Muscle of arm (tissue), 12 donors: ENCODE measurements around the gene TSPAN16. TPM values are rescaled to one million over a fixed set of nuclear protein-coding genes. Genes with fewer than 3 reads are reported as not detected.

Experiments
- DNase-seq: peaks from one replicate; pipeline ENCODE4 v3.0.0-alpha.2; 2013
- polyA plus RNA-seq, 12 donors: library from polyadenylated mRNA; unstranded; fragments of 120-200 nt; gene quantifications; one replicate each; pipeline ENCODE4 v1.2.1, GENCODE V29; 2013; ENCODE audit not compliant: insufficient read length in 12 of 12

Gene TSPAN16
- polyA plus RNA-seq, 12 donors = not detected

GRCh38 chr19:11267316-11268085 is 28.5 kb upstream of the TSPAN16 start:
- no peak for DNase-seq

GRCh38 chr19:11268783-11269267 is 27.1 kb upstream of the TSPAN16 start:
- peak; percentile 59 for DNase-seq

GRCh38 chr19:11269408-11269807 is 26.6 kb upstream of the TSPAN16 start:
- no peak for DNase-seq

- no peak for DNase-seq
Observed at GRCh38 chr19:11273296-11273695, 22.7 kb upstream of the TSPAN16 start.

GRCh38 chr19:11273989-11274388 is 22.0 kb upstream of the TSPAN16 start:
- DNase-seq = no peak

GRCh38 chr19:11274533-11275086 is 21.4 kb upstream of the TSPAN16 start:
- no peak for DNase-seq

- DNase-seq = no peak
Observed at GRCh38 chr19:11278670-11279069, 17.3 kb upstream of the TSPAN16 start.

- DNase-seq = no peak
Observed at GRCh38 chr19:11279505-11280236, 16.3 kb upstream of the TSPAN16 start.

- no peak for DNase-seq
Observed at GRCh38 chr19:11281356-11282049, 14.5 kb upstream of the TSPAN16 start.

GRCh38 chr19:11284515-11284914 is 11.4 kb upstream of the TSPAN16 start:
- DNase-seq = no peak

GRCh38 chr19:11286312-11286974 is 9.5 kb upstream of the TSPAN16 start:
- no peak for DNase-seq

GRCh38 chr19:11288349-11288748 is 7.6 kb upstream of the TSPAN16 start:
- DNase-seq = no peak

GRCh38 chr19:11290256-11290655 is 5.7 kb upstream of the TSPAN16 start:
- no peak for DNase-seq

- DNase-seq = no peak
Observed at GRCh38 chr19:11291415-11291814, 4.5 kb upstream of the TSPAN16 start.

GRCh38 chr19:11291991-11292390 is 4.0 kb upstream of the TSPAN16 start:
- DNase-seq = no peak

- DNase-seq = peak; percentile 94
Observed at GRCh38 chr19:11293433-11294389, 2.2 kb upstream of the TSPAN16 start.

- no peak for DNase-seq
Observed at GRCh38 chr19:11295180-11295579, 780 bp upstream of the TSPAN16 start.

- no peak for DNase-seq
Observed at GRCh38 chr19:11296264-11296663, 304 bp downstream of the TSPAN16 start.

GRCh38 chr19:11299946-11300810 is 4.2 kb downstream of the TSPAN16 start:
- no peak for DNase-seq

- no peak for DNase-seq
Observed at GRCh38 chr19:11300811-11301120, 4.8 kb downstream of the TSPAN16 start.
